Fibroblast of peridontal ligament (primary cell): ENCODE measurements around the gene BEST1.
"Not testable (repeated sequence)": the region's sequence is repeated elsewhere in the genome, so short reads cannot be mapped to it uniquely, and the experiment has no call there.

Experiments
- DNase-seq: peaks from one replicate; pipeline ENCODE4 v3.0.0-alpha.2; 2010; ENCODE audit errors: extremely low read depth

Gene BEST1

GRCh38 chr11:61947486-61948210 is 2.5 kb upstream of the BEST1 start:
- peak; percentile 96 for DNase-seq

- DNase-seq = no peak
Measured at GRCh38 chr11:61948505-61948904, 1.6 kb upstream of the BEST1 start.

GRCh38 chr11:61949169-61950034 is 749 bp upstream of the BEST1 start:
- peak; percentile 98 for DNase-seq

- DNase-seq = no peak
Measured at GRCh38 chr11:61951484-61952135, 1.5 kb downstream of the BEST1 start.

- no peak for DNase-seq
Measured at GRCh38 chr11:61952882-61953281, 2.7 kb downstream of the BEST1 start.

- not testable (repeated sequence) for DNase-seq
Measured at GRCh38 chr11:61953632-61954031, 3.5 kb downstream of the BEST1 start.

GRCh38 chr11:61954106-61954850 is 4.1 kb downstream of the BEST1 start:
- no peak for DNase-seq

GRCh38 chr11:61954851-61955421 is 4.8 kb downstream of the BEST1 start:
- DNase-seq = peak; percentile 87

GRCh38 chr11:61955422-61956135 is 5.4 kb downstream of the BEST1 start:
- no peak for DNase-seq

- no peak for DNase-seq
Measured at GRCh38 chr11:61956191-61957020, 6.3 kb downstream of the BEST1 start.

GRCh38 chr11:61957021-61957770 is 7.0 kb downstream of the BEST1 start:
- DNase-seq = no peak

- no peak for DNase-seq
Measured at GRCh38 chr11:61958590-61958989, 8.4 kb downstream of the BEST1 start.

- DNase-seq = no peak
Measured at GRCh38 chr11:61959114-61959513, 9.0 kb downstream of the BEST1 start.

GRCh38 chr11:61959678-61960077 is 9.5 kb downstream of the BEST1 start:
- no peak for DNase-seq

- no peak for DNase-seq
Measured at GRCh38 chr11:61960532-61960931, 10.4 kb downstream of the BEST1 start.

- peak; percentile 74 for DNase-seq
Measured at GRCh38 chr11:61961570-61962212, 11.5 kb downstream of the BEST1 start.

- DNase-seq = peak; percentile 72
Measured at GRCh38 chr11:61962213-61963015, 12.3 kb downstream of the BEST1 start.

- no peak for DNase-seq
Measured at GRCh38 chr11:61963016-61963281, 12.8 kb downstream of the BEST1 start.
